Mucosa of rectum (tissue), 2 donors: ENCODE results near the gene CAPN3.
"Not testable (repeated sequence)": the region's sequence is repeated elsewhere in the genome, so short reads cannot be mapped to it uniquely, and the experiment has no call there.

Experiments
- H3K27ac ChIP-seq, 2 donors: one replicate each; pipeline ENCODE4 v1.7.0; 2013; ENCODE audit warnings: inconsistent platforms in 2 of 2, low read depth in 2 of 2, low read length in 2 of 2
- H3K27me3 ChIP-seq, 2 donors: one replicate each; pipeline ENCODE4 v1.7.0; 2013; ENCODE audit warnings: low read length in 2 of 2; ENCODE audit not compliant: control insufficient read depth in 2 of 2, insufficient read depth in 2 of 2
- H3K36me3 ChIP-seq, 2 donors: one replicate each; pipeline ENCODE4 v1.7.0; 2013; ENCODE audit warnings: low read length in 2 of 2; ENCODE audit not compliant: control insufficient read depth in 2 of 2, insufficient read depth in 2 of 2
- H3K4me1 ChIP-seq, 2 donors: one replicate each; pipeline ENCODE4 v1.7.0; 2013; ENCODE audit warnings: low read length in 2 of 2, mild to moderate bottlenecking in 1 of 2; ENCODE audit not compliant: control insufficient read depth in 2 of 2, insufficient read depth in 2 of 2
- H3K4me3 ChIP-seq, 2 donors: one replicate each; pipeline ENCODE4 v1.7.0; 2013; ENCODE audit warnings: low read length in 2 of 2
- H3K9ac ChIP-seq, 2 donors: one replicate each; pipeline ENCODE4 v1.7.0; 2013; ENCODE audit warnings: low read length in 2 of 2, low read depth in 1 of 2, mild to moderate bottlenecking in 1 of 2
- H3K9me3 ChIP-seq, 2 donors: one replicate each; pipeline ENCODE4 v1.7.0; 2013; ENCODE audit warnings: low read length in 2 of 2; ENCODE audit not compliant: control insufficient read depth in 2 of 2
- donor health status: healthy.
- donor health status: Normal muscosa, but diverticular disease.

The CAPN3 gene

GRCh38 chr15:42335074-42335473 lies 24.2 kb upstream of the CAPN3 start:
- Histone ChIP-seq H3K27ac (no peak overlapping the region), H3K4me3 (no peak overlapping the region), H3K9ac (no peak overlapping the region), H3K36me3 (peaks cover 5 to 8% of the 10 kb centered on the region in 2 donors), H3K9me3 (no peaks in the 10 kb centered on the region), H3K27me3 (no peaks in the 10 kb centered on the region), H3K4me1 (no peaks in the 10 kb centered on the region)

DNA sequence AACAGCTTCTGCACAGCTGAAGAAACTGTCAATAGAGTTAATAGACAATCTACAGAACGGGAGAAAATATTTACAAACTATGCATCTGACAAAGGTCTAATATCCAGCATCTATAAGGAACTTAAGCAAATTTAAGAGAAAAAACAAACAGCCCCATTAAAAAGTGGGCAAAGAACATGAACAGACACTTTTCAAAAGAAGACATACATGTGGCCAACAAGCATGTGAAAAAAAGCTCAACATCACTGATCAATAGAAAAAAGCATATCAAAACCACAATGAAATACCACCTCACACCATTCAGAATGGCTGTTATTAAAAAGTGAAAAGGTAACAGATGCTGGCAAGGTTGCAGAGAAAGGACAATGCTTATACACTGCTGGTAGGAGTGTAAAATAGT lies 22.7 kb upstream of the CAPN3 start:
- H3K36me3 ChIP-seq, H3K4me3 ChIP-seq, H3K27ac ChIP-seq, H3K9me3 ChIP-seq, H3K4me1 ChIP-seq, H3K9ac ChIP-seq, H3K27me3 ChIP-seq: not testable (repeated sequence)

GRCh38 chr15:42337104-42337503 lies 22.2 kb upstream of the CAPN3 start:
- not testable (repeated sequence) for H3K4me1 ChIP-seq, H3K4me3 ChIP-seq, H3K36me3 ChIP-seq

DNA sequence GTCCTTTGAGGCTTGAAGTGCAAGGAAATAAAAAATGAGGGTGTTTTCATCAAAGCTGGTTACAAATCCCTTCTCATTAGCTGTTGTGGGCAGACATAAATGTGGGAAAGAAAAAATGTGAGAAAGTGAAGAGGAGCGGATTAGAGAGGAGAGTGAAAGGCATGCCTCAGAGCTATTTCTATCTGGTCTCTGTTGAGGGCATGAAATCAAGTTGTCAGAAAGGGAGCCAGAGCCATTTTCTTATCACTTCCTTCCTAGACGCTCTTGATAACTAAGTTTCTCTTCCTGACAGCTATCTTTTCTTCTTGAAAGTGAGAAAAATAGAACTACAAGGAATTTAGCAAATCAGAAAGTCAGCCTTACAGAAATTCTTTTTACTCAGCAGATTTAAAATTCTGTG lies 20.8 kb upstream of the CAPN3 start:
- H3K4me3 ChIP-seq: no peak overlapping the region
- no peaks in the 10 kb centered on the region for H3K27me3 ChIP-seq
- H3K36me3 ChIP-seq: peaks cover 10 to 13% of the 10 kb centered on the region in 2 donors
- no peak overlapping the region for H3K27ac ChIP-seq
- H3K9me3 ChIP-seq: no peaks in the 10 kb centered on the region
- H3K9ac ChIP-seq: no peak overlapping the region
- H3K4me1 ChIP-seq: no peaks in the 10 kb centered on the region

More at GRCh38 chr15:42337104-42337503, 22.2 kb upstream of the CAPN3 start:
- H3K9ac ChIP-seq, H3K27ac ChIP-seq, H3K27me3 ChIP-seq, H3K9me3 ChIP-seq: not testable (repeated sequence)

- Histone ChIP-seq H3K4me3 (no peak overlapping the region), H3K27ac (no peak overlapping the region), H3K27me3 (no peaks in the 10 kb centered on the region), H3K4me1 (no peaks in the 10 kb centered on the region), H3K9me3 (no peaks in the 10 kb centered on the region), H3K9ac (no peak overlapping the region), H3K36me3 (peaks cover 19 to 39% of the 10 kb centered on the region in 2 donors)
Observed at GRCh38 chr15:42343596-42344232, 15.6 kb upstream of the CAPN3 start.

- Histone ChIP-seq H3K36me3 (peaks cover 25 to 39% of the 10 kb centered on the region in 2 donors), H3K4me3 (no peak overlapping the region), H3K27me3 (no peaks in the 10 kb centered on the region), H3K27ac (no peak overlapping the region), H3K4me1 (no peaks in the 10 kb centered on the region), H3K9ac (no peak overlapping the region), H3K9me3 (no peaks in the 10 kb centered on the region)
Observed at GRCh38 chr15:42344763-42345162, 14.5 kb upstream of the CAPN3 start.

GRCh38 chr15:42345504-42345903 lies 13.8 kb upstream of the CAPN3 start:
- no peak overlapping the region for H3K4me3 ChIP-seq
- no peaks in the 10 kb centered on the region for H3K27me3 ChIP-seq
- H3K4me1 ChIP-seq: no peaks in the 10 kb centered on the region
- H3K27ac ChIP-seq: no peak overlapping the region
- no peaks in the 10 kb centered on the region for H3K9me3 ChIP-seq
- H3K9ac ChIP-seq: no peak overlapping the region
- peaks cover 25 to 39% of the 10 kb centered on the region in 2 donors for H3K36me3 ChIP-seq

DNA sequence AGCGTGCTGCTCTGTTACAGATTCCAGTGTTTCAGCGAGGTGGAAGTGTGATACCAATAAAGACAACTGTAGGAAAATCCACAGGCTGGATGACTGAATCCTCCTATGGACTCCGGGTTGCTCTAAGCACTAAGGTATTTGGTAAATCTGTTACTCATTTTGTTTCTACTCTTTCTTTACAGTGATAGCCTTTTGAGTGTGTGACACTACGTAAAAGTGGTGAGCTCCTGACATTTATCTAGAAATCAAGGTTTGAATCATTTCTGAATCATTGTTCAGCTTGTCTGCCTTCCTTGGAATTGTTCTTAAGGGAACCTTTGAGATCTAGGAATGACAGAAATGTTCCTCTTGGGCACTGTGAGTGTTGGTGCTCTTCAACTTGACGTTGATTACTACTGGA lies 11.2 kb upstream of the CAPN3 start:
- no peaks in the 10 kb centered on the region for H3K9me3 ChIP-seq
- no peaks in the 10 kb centered on the region for H3K27me3 ChIP-seq
- H3K36me3 ChIP-seq: peaks cover 38 to 52% of the 10 kb centered on the region in 2 donors
- H3K27ac ChIP-seq: no peak overlapping the region
- no peak overlapping the region for H3K9ac ChIP-seq
- H3K4me3 ChIP-seq: no peak overlapping the region
- H3K4me1 ChIP-seq: no peaks in the 10 kb centered on the region

DNA sequence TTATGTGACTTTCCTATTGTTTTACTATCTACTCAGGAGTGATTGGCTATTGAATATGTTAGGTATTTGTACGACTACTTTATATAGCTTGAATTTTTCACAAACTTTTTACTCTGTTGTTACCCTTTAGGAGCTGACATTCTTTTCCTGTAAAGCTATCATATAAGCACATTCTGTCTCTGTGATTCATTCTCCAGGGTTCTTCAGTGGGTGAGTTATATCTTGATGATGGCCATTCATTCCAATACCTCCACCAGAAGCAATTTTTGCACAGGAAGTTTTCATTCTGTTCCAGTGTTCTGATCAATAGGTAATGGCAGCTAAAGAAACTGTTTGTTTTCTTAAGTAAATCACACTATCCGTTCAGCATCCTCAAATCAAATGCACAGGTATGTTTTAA lies 10.1 kb upstream of the CAPN3 start:
- Histone ChIP-seq H3K27me3 (no peaks in the 10 kb centered on the region), H3K9me3 (no peaks in the 10 kb centered on the region), H3K27ac (no peak overlapping the region), H3K9ac (no peak overlapping the region), H3K4me3 (no peak overlapping the region), H3K36me3 (peaks cover 33 to 47% of the 10 kb centered on the region in 2 donors), H3K4me1 (no peaks in the 10 kb centered on the region)

- H3K9ac ChIP-seq: no peak overlapping the region
- H3K27me3 ChIP-seq: no peaks in the 10 kb centered on the region
- no peaks in the 10 kb centered on the region for H3K4me1 ChIP-seq
- no peaks in the 10 kb centered on the region for H3K9me3 ChIP-seq
- no peak overlapping the region for H3K4me3 ChIP-seq
- no peak overlapping the region for H3K27ac ChIP-seq
- H3K36me3 ChIP-seq: peaks cover 39 to 45% of the 10 kb centered on the region in 2 donors
Observed at GRCh38 chr15:42352401-42352800, 6.9 kb upstream of the CAPN3 start.

DNA sequence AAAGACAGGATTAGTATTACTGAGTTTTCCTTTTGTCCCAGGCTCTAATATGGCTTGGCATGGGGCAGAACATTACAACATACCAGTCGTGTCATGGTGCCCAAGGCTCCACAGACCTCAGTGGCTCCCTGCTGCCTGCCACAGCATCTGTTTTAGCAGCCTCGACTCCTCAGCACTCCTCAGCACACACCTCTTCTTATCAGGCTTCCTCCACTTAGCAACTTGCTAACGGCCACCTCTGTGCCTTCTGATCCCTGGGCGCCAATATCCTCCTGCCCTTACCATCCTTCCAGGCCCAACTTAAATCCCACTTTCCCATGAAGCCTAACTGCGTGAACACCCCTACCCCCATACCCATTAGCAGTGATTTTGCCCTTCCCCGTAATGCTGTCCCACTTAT lies 6.2 kb upstream of the CAPN3 start:
- H3K36me3 ChIP-seq: peaks cover 41 to 47% of the 10 kb centered on the region in 2 donors
- no peak overlapping the region for H3K4me3 ChIP-seq
- H3K9ac ChIP-seq: no peak overlapping the region
- H3K27ac ChIP-seq: no peak overlapping the region
- H3K4me1 ChIP-seq: no peaks in the 10 kb centered on the region
- no peaks in the 10 kb centered on the region for H3K27me3 ChIP-seq
- no peaks in the 10 kb centered on the region for H3K9me3 ChIP-seq
